ENCODE results near the gene EYA2.

GRCh38 chr20:46938434-46938833, 43.8 kb downstream of the EYA2 start:
- no peak for TF ChIP-seq POLR2AphosphoS5 (IDR thresholded peaks at IDR 0.05)
- TF ChIP-seq POLR2A (IDR thresholded peaks at IDR 0.05) = no peak
- no peak for TF ChIP-seq CTCF (IDR thresholded peaks at IDR 0.05)

Measured in prostate gland (tissue), 2 donors.